Loucy (cell line): Measurements from ENCODE around the gene RPTOR.

Experiments
- H2AFZ ChIP-seq: fragments of 200-600 bp; sonication (generic); 2 replicates; pipeline ENCODE4 v1.6.0; 2016; ENCODE audit warnings: antibody characterized with exemption, mild to moderate bottlenecking, low read length, moderate library complexity
- H3F3A ChIP-seq: fragments of 200-600 bp; 2 replicates; pipeline ENCODE4 v1.6.0; 2016; ENCODE audit warnings: antibody characterized with exemption, low read depth, mild to moderate bottlenecking
- H3K27me3 ChIP-seq: fragments of 200-600 bp; sonication (generic); 2 replicates; pipeline ENCODE4 v1.6.1; 2014; ENCODE audit warnings: low read length, mild to moderate bottlenecking; ENCODE audit not compliant: insufficient read depth, poor library complexity, severe bottlenecking
- H3K36me3 ChIP-seq: fragments of 200-600 bp; sonication (generic); 2 replicates; pipeline ENCODE4 v1.6.1; 2016; ENCODE audit warnings: low read length; ENCODE audit not compliant: insufficient read depth
- H3K4me1 ChIP-seq: fragments of 200-600 bp; sonication (generic); 2 replicates; pipeline ENCODE4 v1.5.1; 2014; ENCODE audit warnings: low read length, mild to moderate bottlenecking; ENCODE audit not compliant: insufficient read depth, poor library complexity, severe bottlenecking
- H3K4me2 ChIP-seq: fragments of 200-600 bp; sonication (generic); 2 replicates; pipeline ENCODE4 v1.6.0; 2014; ENCODE audit warnings: antibody characterized with exemption, low read length, low read depth, mild to moderate bottlenecking; ENCODE audit not compliant: poor library complexity, severe bottlenecking
- H3K4me3 ChIP-seq: fragments of 200-600 bp; sonication (generic); 2 replicates; pipeline ENCODE4 v1.5.1; 2014; ENCODE audit warnings: low read length, mild to moderate bottlenecking, mixed read lengths; ENCODE audit not compliant: poor library complexity, severe bottlenecking
- H3K79me2 ChIP-seq: fragments of 200-600 bp; sonication (generic); 2 replicates; pipeline ENCODE4 v1.6.1; 2014; ENCODE audit warnings: low read length; ENCODE audit not compliant: insufficient read depth
- H3K9ac ChIP-seq: fragments of 200-600 bp; sonication (generic); 2 replicates; pipeline ENCODE4 v1.6.0; 2014; ENCODE audit warnings: mild to moderate bottlenecking, low read depth, low read length, moderate library complexity; ENCODE audit not compliant: poor library complexity, severe bottlenecking
- H3K9me2 ChIP-seq: fragments of 200-600 bp; sonication (generic); replicated peaks from 2 replicates; pipeline ENCODE4 v1.6.1; 2016; ENCODE audit warnings: low read depth, low read length, mixed read lengths
- H3K9me3 ChIP-seq: fragments of 200-600 bp; sonication (generic); 2 replicates; pipeline ENCODE4 v1.6.1; 2014; ENCODE audit warnings: mild to moderate bottlenecking, antibody characterized with exemption, low read length, low read depth; ENCODE audit not compliant: insufficient read depth
- H4K20me1 ChIP-seq: fragments of 200-600 bp; sonication (generic); 2 replicates; pipeline ENCODE4 v1.6.0; 2014; ENCODE audit warnings: antibody characterized with exemption, low read length, mild to moderate bottlenecking; ENCODE audit not compliant: insufficient read depth, poor library complexity, severe bottlenecking
- CTCF ChIP-seq: fragments of 200-600 bp; sonication (generic); conservative IDR thresholded peaks from 2 replicates; pipeline ENCODE4 v1.5.1; 2014; ENCODE audit warnings: mild to moderate bottlenecking, antibody characterized with exemption, low read length
- EZH2phosphoT487 ChIP-seq: fragments of 200-600 bp; IDR thresholded peaks from 2 replicates; pipeline ENCODE4 v1.6.1; 2018; ENCODE audit warnings: antibody characterized with exemption, mild to moderate bottlenecking, moderate library complexity, borderline replicate concordance

Gene RPTOR

GRCh38 chr17:80673152-80673920 lies 128.7 kb downstream of the RPTOR start:
- Histone ChIP-seq H4K20me1 (no peaks in the 10 kb centered on the region), H3K4me2 (peak overlapping the region; percentile 28), H3K27me3 (no peaks in the 10 kb centered on the region), H3K9ac (no peak overlapping the region), H3K9me2 (no peaks in the 10 kb centered on the region), H3K4me1 (peaks cover 44% of the 10 kb centered on the region), H3F3A (no peaks in the 10 kb centered on the region), H3K4me3 (no peak overlapping the region), H3K79me2 (peaks cover 83% of the 10 kb centered on the region), H3K36me3 (no peaks in the 10 kb centered on the region), H3K9me3 (no peaks in the 10 kb centered on the region), H2AFZ (no peak overlapping the region)
- TF ChIP-seq CTCF (no peak), EZH2phosphoT487 (no peak)

GRCh38 chr17:80675438-80676095 lies 130.9 kb downstream of the RPTOR start:
- H4K20me1 ChIP-seq, result no peaks in the 10 kb centered on the region
- peaks cover 62% of the 10 kb centered on the region for H3K79me2 ChIP-seq

GRCh38 chr17:80676096-80676466 lies 131.4 kb downstream of the RPTOR start:
- H3K4me3 ChIP-seq, result no peak overlapping the region
- no peaks in the 10 kb centered on the region for H3K27me3 ChIP-seq
- H3K4me2 ChIP-seq, result peak overlapping the region; percentile 2
- TF ChIP-seq EZH2phosphoT487, result no peak
- TF ChIP-seq CTCF, result no peak
- H3K4me1 ChIP-seq, result peaks cover 43% of the 10 kb centered on the region
- no peaks in the 10 kb centered on the region for H4K20me1 ChIP-seq
- H3K79me2 ChIP-seq, result peaks cover 62% of the 10 kb centered on the region
- no peak overlapping the region for H2AFZ ChIP-seq
- no peaks in the 10 kb centered on the region for H3K36me3 ChIP-seq
- no peaks in the 10 kb centered on the region for H3K9me3 ChIP-seq
- peak overlapping the region; percentile 36 for H3K9ac ChIP-seq
- no peaks in the 10 kb centered on the region for H3F3A ChIP-seq
- no peaks in the 10 kb centered on the region for H3K9me2 ChIP-seq

More at GRCh38 chr17:80675438-80676095, 130.9 kb downstream of the RPTOR start:
- Histone ChIP-seq H3K9me2 (no peaks in the 10 kb centered on the region), H3K4me3 (no peak overlapping the region), H3K36me3 (no peaks in the 10 kb centered on the region), H3K4me1 (peaks cover 43% of the 10 kb centered on the region), H3K4me2 (peak overlapping the region; percentile 2), H3F3A (no peaks in the 10 kb centered on the region), H3K27me3 (no peaks in the 10 kb centered on the region), H3K9me3 (no peaks in the 10 kb centered on the region), H2AFZ (no peak overlapping the region), H3K9ac (peak overlapping the region; percentile 36)
- TF ChIP-seq CTCF, result no peak
- TF ChIP-seq EZH2phosphoT487, result no peak
